GM23248 (cell line): ENCODE measurements around the gene MACROD2.

Experiments used
- EZH2 ChIP-seq: fragments of 200-600 bp; sonication (generic); IDR thresholded peaks from 2 replicates; pipeline ENCODE4 v1.6.1; 2018; ENCODE audit warnings: antibody characterized with exemption, mild to moderate bottlenecking; ENCODE audit not compliant: insufficient read depth, poor library complexity, severe bottlenecking
- EZH2phosphoT487 ChIP-seq: fragments of 200-600 bp; sonication (generic); IDR thresholded peaks from 2 replicates; pipeline ENCODE4 v1.6.1; 2018; ENCODE audit warnings: antibody characterized with exemption, moderate library complexity, mild to moderate bottlenecking, low read depth; ENCODE audit not compliant: insufficient read depth

DNA sequence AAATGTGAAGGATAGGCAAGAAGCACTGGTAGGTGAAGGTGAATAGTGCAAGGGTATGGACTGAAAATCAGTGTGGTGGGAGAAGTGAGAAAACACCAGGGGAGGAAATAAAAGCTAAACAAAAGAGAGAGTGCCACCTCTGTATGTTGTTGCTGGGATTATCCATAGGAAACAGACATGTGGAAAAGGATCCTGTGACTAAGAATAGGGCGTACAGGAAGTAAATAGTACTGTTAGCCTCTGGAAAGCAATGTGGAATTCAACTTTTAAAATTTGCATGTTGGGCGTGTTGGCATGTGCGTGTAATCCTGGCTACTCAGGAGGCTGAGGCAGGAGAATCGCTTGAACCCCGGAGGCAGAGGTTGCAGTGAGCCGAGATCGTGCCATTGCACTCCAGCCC is 1916.3 kb downstream of the MACROD2 start:
- TF ChIP-seq EZH2 (no peak), EZH2phosphoT487 (no peak)
